Stimulated activated CD4-positive, alpha-beta T cell treated with anti-CD3 and anti-CD28 coated beads, Interleukin-15, amount 100 ng/mL, for 24 hours (primary cell): ENCODE data around the gene NMB.
"Not testable (repeated sequence)": the region's sequence is repeated elsewhere in the genome, so short reads cannot be mapped to it uniquely, and the experiment has no call there.

Source experiments
- DNase-seq: peaks from one replicate; pipeline ENCODE4 v3.0.0-alpha.2; 2020

Gene NMB, protein sequence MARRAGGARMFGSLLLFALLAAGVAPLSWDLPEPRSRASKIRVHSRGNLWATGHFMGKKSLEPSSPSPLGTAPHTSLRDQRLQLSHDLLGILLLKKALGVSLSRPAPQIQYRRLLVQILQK

DNA sequence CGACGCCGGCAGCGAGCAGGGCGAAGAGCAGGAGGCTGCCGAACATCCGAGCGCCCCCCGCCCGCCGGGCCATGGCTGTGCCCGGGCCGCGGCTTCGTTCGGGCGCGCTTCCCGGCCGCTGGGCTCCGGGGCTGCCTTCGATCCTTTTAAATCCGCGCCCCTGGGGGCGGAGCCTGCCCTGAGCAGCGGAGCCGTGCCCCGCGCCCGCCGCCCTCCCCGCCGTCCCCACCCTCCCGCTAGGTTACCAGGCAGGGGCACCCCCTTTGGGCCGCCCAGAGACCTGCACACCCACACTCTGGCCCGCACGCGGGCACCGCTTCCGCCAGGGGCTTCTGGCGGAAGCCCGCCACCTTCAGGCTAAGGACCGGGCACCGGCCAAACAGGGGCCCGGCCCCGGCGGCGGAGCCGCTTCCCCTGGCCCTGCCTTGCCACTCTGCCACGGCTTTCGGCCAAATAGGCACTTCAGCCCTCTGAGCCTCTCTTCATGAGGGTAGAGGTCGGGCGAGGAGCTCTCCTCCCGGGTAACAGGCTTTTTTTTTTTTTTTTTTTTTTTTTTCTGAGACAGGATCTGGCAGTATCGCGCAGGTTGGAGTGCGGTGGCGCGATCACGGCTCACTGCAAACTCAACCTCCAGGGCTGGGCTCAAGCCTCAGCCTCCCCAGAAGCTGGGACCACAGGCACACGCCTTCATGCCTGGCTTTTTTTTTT is at the start of gene NMB:
NMB (minus strand) TSS at position 120 of the 708 bp plus-strand sequence; CDS start at position 73, 47 bp downstream.
- peak; percentile 88 for DNase-seq

DNA sequence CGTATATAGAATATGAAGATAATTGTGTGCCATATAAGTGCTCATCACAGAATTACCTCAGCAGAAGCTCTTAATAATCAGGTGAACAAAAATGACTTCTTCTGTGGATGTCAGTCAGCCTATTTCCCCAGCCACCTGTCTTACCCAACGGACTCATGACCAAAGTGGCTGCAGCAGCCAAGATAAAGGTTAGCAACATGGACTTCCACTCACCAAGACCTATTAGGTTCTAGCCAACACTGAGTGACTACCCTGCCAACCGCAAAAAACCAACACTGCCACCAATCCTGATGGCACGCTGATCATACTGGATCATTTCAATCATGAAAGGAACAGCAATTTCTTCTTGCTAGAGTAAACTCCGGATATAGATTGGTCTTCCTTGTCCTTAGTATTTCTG is 45.8 kb upstream of the NMB start:
- DNase-seq: no peak

DNA sequence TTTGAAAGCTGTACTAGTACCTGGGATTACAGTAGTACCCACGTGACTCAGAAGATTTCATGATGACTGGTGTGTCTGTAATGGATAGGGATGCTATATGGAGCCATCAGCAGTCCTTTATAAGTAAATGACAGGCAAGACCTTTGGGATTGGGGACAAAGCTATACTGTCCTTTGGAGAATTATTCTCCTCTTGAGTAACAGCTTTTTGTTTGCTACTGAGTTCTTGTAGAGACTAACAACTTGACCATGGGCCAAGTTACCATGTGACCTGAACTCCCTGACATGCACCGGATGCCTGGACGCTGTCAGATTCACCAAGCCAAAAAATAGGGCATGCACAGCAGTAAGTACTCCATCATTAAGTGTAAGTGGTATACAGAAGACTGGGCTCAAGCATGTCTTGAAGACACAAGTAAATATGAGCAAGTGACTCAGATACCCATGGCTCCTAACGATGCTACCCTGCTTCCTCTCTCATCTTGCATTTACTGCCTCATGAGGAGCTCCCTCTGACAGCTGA is 45.0 kb upstream of the NMB start:
- no peak for DNase-seq

DNA sequence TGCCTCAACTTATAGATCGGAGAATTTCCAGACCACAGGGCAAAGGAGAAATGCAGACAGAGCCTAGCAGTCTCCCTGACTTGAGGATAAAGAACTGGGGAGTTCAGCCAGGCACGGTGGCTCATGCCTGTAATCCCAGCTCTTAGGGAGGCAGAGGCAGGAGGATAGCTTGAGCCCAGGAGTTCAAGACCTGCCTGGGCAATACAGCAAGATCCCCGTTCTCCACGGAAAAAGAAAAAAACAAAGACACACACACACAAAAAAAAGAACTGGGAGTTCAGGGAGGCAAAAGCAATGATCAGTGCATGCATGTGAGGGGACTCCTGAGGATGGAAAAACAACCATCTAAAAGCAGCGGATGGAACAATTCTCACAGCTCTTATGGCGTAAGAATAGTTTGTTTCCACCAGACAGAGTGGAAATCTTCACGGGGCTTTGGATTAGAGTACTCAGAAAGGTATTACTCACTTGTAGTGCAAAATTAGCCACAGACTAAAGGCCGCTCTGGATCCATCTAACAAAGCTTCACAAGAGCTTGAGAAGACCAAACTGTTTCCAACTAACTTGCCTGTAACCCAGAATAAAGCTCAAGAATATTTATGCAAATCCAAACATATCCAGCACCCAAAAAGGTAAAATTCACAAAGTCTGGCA is 41.7 kb upstream of the NMB start:
- peak; percentile 21 for DNase-seq

DNA sequence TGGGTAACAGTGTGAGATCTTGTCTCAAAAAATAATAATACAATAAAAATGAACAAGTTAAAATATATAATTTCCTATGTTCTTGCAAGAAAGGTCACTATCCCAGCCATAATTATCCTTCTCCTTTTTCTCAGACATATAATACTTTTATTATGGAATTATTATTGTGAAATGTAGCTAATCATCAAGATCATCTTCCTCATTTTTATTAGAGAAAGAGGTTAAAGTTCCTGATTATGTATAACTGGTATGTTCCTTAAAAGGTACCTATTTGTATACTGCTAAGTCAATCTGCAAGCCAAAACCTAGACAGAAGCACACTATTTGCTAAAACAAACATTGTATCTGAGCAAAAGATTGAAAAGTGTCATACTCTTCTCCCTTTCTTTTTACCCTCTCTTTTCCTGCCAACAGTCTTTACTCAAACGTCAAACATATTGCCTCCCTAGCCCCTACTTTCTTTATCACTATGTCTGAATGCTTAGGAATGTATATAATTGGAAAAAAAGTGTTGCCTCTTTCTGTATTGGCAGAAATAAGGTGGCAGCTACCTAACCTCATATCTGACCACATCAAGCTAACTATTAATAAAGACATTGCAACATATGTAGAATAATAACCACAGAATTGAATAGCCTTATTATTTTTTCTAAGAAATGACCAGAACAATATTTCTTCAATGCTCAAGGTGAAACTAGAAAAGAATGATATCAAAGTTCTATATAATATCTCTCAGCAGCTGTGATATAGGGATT is 39.4 kb upstream of the NMB start:
- no peak for DNase-seq

DNA sequence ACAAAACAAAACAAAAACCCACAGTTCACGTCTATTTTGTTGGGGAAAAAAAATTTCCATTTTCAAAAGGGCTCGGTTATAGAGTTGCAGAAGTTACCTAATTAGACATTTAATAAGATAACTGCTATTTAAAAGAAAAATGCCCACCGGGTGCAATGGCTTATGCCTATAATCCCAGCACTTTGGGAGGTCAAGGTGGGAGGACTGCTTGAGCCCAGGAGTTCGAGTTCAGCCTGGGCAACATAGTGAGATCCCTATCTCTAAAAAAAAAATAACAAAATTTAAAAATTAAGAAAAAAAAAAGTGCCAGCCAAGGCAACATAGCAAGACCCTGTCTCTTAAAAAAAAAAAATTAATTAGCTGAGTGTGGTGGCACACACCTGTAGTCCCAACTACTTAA is 38.8 kb upstream of the NMB start:
- no peak for DNase-seq

DNA sequence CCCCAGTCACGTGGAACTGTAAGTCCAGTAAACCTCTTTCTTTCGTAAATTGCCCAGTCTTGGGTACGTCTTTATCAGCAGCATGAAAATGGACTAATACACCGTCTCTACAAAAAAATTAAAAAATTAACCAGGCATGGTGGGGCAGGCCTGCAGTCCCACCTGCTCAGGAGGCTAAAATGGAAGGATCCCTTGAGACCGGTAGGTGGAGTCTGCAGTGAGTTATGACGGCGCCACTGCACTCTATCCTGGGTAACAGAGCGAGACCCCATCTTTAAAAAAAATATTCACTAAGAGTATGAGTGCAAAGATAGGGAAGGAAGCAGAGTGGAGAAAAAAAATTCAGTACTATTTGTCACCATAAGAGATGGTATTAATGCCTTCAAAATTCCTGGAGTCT is 32.3 kb upstream of the NMB start:
- no peak for DNase-seq

DNA sequence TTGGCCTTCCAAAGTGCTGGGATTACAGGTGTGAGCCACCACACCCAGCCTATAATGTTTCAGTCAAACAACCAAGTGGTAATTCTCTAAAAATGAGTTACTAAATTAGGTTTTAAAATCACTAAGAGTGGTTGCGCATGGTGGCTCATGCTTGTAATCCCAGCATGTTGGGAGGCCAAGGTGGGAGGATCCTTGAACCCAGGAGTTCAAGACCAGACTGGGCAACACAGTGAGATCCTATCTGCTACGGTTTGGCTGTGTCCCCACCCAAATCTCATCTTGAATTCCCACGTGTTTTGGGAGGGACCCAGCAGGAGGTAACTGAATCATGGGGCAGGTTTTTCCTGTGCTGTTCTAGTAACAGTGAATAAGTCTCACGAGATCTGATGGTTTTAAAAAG is 31.9 kb upstream of the NMB start:
- DNase-seq: no peak

DNA sequence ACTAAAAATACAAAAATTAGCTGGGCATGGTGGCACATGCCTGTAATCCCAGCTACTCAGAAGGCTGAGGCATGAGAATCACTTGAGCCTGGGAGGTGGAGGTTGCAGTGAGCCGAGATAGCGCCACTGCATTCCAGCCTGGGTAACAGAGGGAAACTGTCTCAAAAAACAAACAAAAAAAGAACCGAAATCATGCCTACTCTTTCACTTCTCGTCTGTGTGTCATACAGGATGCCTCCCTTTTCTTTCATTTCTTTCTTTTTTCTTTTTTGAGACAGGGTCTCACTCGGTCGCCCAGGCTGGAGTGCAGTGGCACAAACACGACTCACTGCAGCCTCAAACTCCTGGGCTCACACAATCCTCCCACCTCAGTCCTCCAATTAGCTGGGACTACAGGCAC is 28.4 kb upstream of the NMB start:
- not testable (repeated sequence) for DNase-seq

DNA sequence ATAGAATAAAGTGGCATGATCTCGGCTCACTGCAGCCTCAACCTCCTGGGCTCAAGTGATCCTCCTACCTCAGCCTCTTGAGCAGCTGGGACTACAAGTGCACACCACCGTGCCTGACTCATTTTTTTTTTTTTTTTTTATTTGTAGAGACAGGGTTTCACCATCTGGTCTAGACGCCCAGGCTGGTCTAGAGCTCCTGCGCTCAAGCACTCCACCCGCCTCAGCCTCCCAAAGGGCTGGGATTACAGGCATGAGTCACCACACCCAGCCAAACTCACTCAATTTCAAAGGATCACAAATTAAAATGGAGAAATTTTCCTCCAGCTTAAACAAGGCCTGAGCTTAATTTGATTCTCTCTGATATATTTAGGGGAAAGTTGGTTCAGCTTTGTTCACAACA is 27.3 kb upstream of the NMB start:
- no peak for DNase-seq

DNA sequence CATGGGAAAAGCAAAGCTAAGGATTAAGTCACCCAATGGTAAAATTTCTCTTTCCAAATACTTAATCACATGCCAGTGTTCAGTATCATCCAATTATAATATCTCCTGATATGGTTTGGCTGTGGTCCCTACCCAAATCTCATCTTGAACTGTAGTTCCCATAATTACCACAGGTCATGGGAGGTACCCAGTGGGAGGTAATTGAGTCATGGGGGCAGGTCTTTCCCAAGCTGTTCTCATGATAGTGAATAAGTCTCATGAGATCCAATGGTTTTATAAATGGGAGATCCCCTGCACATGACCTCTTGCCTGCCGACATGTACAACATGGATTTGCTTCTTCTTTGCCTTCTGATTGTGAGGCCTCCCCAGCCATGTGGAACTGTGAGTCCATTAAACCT is 26.1 kb upstream of the NMB start:
- DNase-seq: no peak

DNA sequence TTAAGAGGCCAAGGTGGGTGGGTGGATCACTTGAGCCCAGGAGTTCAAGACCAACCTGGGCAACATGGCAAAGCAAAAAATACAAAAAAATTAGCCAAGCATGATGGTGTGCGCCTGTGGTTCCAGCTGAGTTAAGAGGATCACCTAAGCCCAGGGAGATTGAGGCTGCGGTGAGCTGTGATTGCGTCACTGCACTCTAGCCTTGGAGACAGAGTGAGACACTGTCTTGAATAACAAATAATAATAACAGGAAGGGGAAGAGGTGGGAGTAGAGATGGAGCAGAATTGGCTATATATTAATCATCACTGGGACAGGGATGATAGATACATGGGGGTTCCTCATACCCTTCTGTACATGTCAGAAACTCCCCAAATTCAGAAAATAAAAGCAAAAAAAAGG is 23.8 kb upstream of the NMB start:
- peak; percentile 54 for DNase-seq

DNA sequence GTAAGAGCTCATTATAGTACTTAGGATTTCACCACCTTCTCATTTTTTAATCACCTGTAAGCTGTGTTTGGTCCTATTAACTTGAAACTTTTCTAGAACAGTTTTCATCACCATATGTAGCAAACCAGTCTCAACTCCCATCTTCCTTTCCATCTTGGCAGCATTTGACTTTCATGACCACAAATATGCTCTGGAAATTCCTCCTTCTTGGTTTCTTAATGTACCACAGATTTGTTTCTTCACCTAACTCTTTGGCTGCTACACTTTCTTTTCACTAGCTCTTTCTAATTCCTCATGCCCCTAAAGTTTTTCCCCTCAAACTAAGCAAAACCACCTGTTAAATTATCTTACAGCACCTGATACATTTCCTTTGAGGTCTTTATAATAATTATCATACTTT is 13.2 kb upstream of the NMB start:
- no peak for DNase-seq

DNA sequence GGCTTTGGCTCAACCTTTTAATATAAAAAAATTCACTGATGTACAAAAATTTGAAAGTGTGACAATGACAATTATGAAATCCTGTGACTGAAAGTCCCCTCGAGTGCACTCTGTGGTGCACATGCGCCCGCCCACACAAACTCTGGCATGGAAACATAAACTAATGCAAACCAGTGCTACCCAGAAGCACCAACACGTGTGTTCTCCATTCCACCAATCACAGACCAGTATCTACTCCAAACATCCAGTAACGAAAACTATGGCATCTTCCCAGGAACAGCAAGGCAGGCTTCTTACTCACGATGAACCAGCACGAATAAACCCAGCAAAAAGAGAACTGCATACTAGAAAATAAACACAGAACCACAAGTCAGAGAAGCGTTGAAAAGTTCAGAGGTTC is 11.7 kb upstream of the NMB start:
- DNase-seq: peak; percentile 69

DNA sequence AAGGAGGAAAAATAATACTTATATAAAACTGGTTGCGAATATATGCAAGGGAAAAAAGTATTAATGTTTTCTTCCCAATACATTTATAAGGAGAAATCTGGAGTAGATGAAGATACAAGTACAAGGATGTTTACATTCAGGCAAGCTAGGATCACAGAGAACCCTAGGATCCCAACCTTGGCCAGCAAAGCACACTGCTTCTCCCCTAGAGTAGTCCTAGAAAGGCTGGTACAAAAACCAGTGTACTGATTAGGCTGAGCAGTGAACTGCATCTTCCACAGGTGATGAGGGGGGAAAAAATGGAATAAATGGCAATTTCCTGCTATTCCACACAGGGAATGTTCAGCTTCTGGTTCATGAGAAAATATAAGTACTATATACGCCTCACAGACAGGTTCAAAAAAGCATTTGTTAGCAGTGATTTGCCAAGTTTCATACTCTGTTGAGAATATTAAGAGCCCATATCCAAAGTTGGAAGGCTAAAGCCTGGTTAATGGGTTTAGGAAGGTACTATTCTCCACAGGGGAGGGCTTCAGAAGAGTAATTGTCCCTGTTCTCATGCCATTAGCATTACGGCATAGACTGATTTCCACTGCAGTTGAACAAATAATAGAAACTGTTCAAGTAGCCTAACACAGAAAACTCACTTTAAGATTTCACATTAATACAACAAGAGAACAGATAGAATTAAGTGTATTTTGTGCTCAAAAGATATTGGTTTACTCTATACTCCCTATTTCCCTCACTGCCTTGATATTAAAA is 10.4 kb upstream of the NMB start:
- DNase-seq: no peak

DNA sequence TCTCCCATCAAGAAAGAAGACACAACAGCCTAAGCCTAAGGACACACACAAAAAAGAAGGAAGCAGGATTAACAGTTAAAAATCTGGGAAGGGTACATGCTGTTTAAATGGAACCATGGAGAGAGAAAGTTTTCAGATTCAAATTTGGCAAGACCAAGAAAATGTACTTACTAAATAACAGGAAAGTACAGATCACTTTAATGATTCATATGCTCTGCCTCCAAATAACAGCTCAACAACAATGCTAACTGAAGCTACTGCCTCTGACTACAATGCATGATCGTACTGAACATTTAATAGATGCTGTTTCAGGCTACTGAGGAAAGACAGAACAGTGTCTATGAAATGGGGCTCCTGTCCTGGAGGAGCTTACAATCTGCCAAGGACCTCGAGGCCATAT is 8.4 kb upstream of the NMB start:
- no peak for DNase-seq

DNA sequence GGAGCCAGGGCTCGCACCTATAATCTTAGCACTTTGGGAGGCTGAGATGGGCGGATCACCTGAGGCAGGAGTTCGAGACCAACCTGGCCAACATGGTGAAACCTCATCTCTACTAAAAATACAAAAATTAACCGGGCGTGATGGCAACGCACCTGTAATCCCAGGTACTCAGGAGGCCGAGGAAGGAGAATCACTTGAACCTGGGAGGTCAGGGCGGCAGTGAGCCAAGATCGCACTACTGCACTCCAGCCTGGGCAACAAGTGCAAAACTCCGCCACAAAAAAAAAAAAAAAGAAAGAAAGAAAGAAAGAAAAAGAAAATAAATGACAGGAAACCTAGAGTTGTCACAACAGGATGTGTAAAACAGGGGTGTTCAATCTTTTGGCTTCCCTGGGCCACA is 3.0 kb upstream of the NMB start:
- no peak for DNase-seq

DNA sequence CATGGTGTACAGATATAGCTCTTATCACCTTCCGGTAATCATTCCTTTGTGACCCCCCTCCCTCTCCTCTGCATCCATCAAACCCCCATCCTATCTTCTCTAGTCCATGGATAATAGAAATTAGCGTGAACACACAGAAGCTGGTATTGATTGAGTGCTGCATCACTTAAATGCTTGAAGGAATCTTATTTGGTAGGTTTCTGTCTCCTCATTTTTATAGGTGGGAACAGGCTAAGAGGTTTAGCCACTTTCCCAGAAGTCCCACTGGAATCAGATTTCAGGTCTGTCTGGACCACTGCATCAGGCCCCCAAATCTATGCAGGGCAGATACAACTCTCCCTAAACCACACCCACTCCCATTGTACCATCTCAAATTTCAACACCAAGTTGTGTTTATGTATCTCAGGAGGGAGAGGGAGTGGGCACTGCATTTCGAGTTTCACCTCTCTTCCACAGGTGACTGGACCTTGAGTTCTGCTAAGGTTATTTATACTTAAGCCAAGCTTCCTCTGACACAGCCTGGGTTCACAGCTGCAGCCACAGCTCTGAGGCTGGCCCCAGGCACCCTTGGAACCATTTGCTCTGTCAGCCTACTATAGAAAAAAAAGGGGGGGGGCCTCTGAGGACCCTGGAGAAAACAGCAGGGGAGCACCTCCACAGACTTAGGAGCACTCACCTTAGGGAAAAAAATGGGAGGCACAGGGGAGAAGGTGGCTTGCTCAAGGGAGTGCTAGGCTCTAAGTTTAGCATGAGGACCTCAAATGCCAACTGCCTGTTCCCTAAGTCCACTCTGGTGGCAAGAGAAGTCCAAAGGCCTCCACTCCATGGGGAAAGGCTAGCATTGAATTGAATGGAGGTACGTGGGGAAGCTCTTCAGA is 2.1 kb upstream of the NMB start:
- no peak for DNase-seq

DNA sequence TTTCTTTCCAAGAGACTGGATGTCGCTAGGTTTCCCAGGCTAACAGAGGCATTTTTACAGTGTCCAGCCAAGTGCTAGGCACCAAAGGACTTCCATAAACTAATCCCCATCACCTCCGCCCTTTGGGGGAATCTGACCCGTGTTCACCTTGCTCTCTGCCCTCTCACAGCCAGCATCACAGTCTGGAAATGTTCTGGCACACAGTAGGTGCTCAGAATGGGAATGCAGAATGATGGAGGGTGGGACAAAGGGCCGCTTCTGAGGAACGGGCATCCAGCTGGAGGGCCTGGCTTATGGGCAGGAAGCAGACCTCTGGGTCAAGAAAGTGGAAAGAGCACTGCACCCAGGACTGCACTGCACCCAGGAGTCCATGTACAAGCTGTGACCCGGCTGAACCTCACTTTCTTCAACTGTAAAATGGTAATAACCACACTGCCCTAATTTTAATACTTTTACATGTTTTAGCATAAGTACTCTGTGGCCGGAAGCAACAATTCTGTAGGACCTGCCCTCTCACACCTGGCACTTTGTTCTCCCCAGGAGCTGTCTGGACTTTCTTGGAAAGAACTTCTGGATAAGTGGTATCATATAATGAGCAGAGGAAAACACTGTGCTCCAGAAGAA is 901 bp upstream of the NMB start:
- DNase-seq: no peak

DNA sequence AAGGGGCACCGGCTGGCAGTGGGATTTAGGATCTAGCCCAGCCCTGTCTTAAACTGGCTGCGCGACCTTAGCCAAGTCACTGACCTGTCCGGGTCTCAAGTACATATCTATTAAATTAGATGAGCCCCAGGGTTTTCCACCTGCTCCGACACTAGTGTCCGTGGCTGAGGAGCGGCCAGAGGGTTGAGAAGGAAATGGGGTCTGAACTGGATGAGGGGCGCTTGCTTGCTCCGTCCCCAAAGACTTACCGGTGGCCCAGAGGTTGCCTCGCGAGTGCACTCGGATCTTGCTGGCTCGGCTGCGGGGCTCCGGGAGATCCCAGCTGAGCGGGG is 285 bp downstream of the NMB start:
- DNase-seq: no peak

DNA sequence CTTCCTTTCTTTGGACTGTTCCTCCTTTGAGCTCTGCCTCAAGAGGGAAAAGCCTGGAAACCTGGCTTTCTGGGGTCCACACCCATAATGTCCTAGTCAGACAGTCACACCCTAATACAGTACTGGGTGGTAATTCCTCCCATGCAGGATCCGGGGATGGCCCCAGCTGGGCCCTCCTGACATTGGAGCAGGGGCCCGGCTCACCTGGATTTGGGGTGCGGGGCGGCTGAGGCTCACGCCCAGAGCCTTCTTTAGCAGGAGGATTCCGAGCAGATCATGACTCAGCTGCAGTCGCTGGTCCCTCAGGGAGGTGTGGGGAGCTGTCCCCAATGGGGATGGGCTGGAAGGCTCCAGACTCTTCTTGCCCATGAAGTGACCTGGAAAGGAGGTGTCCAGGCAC is 1.0 kb downstream of the NMB start:
- DNase-seq: no peak
